Neuronal stem cell (in vitro differentiated cells): Measurements from ENCODE around the gene DGKD.

Experiments used
- DNase-seq: peaks from one replicate; pipeline ENCODE4 v3.0.0-alpha.2; 2013; ENCODE audit warnings: low spot score
- H2AFZ ChIP-seq: one replicate; pipeline ENCODE4 v1.6.1; 2013; ENCODE audit warnings: mild to moderate bottlenecking, low read length, inconsistent platforms
- H2AK5ac ChIP-seq: 2 replicates; pipeline ENCODE4 v1.6.1; 2013; ENCODE audit warnings: low read depth, mild to moderate bottlenecking, inconsistent platforms, low read length, moderate library complexity, mixed read lengths
- H2BK120ac ChIP-seq: 2 replicates; pipeline ENCODE4 v1.6.1; 2013; ENCODE audit warnings: low read depth, mild to moderate bottlenecking, inconsistent platforms, low read length, moderate library complexity, mixed read lengths
- H2BK12ac ChIP-seq: one replicate; pipeline ENCODE4 v1.6.1; 2013; ENCODE audit warnings: low read length, inconsistent platforms
- H2BK15ac ChIP-seq: 2 replicates; pipeline ENCODE4 v1.6.1; 2013; ENCODE audit warnings: mild to moderate bottlenecking, low read length, inconsistent platforms, mixed read lengths
- H2BK5ac ChIP-seq: one replicate; pipeline ENCODE4 v1.6.1; 2013; ENCODE audit warnings: inconsistent platforms, mild to moderate bottlenecking, low read length, moderate library complexity
- H3K14ac ChIP-seq: one replicate; pipeline ENCODE4 v1.6.1; 2013; ENCODE audit warnings: low read length, inconsistent platforms
- H3K18ac ChIP-seq: 2 replicates; pipeline ENCODE4 v1.6.1; 2013; ENCODE audit warnings: low read length, inconsistent platforms
- H3K23ac ChIP-seq: 2 replicates; pipeline ENCODE4 v1.6.1; 2013; ENCODE audit warnings: low read depth, mild to moderate bottlenecking, mixed read lengths, low read length, inconsistent platforms; ENCODE audit not compliant: poor library complexity
- H3K27ac ChIP-seq: replicated peaks from 3 replicates; pipeline ENCODE4 v1.5.1; 2013; ENCODE audit warnings: low read length, inconsistent platforms
- H3K27me3 ChIP-seq, 3 experiments: 2 replicates each; pipeline ENCODE4 v1.6.1; 2013; ENCODE audit warnings: low read length in 3 of 3, mild to moderate bottlenecking in 2 of 3, inconsistent platforms in 1 of 3, low read depth in 1 of 3, mixed read lengths in 1 of 3, moderate library complexity in 1 of 3; ENCODE audit not compliant: control insufficient read depth in 3 of 3, insufficient read depth in 3 of 3
- H3K36me3 ChIP-seq, 2 donors: replicated peaks in 1 of 2; 2 replicates each; pipeline ENCODE4 v1.6.1; 2013; ENCODE audit warnings: low read length in 2 of 2; ENCODE audit not compliant: control insufficient read depth in 2 of 2, insufficient read depth in 2 of 2
- H3K4ac ChIP-seq: 2 replicates; pipeline ENCODE4 v1.6.1; 2013; ENCODE audit warnings: inconsistent platforms, mild to moderate bottlenecking, low read length, moderate library complexity
- H3K4me1 ChIP-seq, 2 donors: 1 replicate in 1 of 2; 2 replicates in 1 of 2; pipeline ENCODE4 v1.6.1; 2013; ENCODE audit warnings: low read length in 2 of 2, low read depth in 1 of 2; ENCODE audit not compliant: control insufficient read depth in 2 of 2, insufficient read depth in 1 of 2
- H3K4me2 ChIP-seq: one replicate; pipeline ENCODE4 v1.6.1; 2013; ENCODE audit warnings: mild to moderate bottlenecking, low read length, inconsistent platforms; ENCODE audit not compliant: insufficient read depth, poor library complexity, severe bottlenecking
- H3K4me3 ChIP-seq, 2 donors: 2 replicates each; pipeline ENCODE4 v1.5.1; 2013; ENCODE audit warnings: low read length in 2 of 2, mild to moderate bottlenecking in 2 of 2, inconsistent platforms in 1 of 2, moderate library complexity in 1 of 2
- H3K79me1 ChIP-seq: one replicate; pipeline ENCODE4 v1.6.1; 2013; ENCODE audit warnings: low read depth, mild to moderate bottlenecking, inconsistent platforms, low read length, moderate library complexity
- H3K9ac ChIP-seq: one replicate; pipeline ENCODE4 v1.6.1; 2013; ENCODE audit warnings: mild to moderate bottlenecking, low read depth, low read length, inconsistent platforms; ENCODE audit not compliant: poor library complexity
- H3K9me3 ChIP-seq, 2 donors: replicated peaks in 1 of 2; 2 replicates each; pipeline versions ENCODE3 to v1.6.1; 2013; ENCODE audit warnings: low read length in 2 of 2, mild to moderate bottlenecking in 2 of 2, inconsistent platforms in 1 of 2, low read depth in 1 of 2, mixed read lengths in 1 of 2, moderate library complexity in 1 of 2; ENCODE audit not compliant: control insufficient read depth in 2 of 2, insufficient read depth in 1 of 2
- H4K8ac ChIP-seq: one replicate; pipeline ENCODE4 v1.6.1; 2013; ENCODE audit warnings: low read depth, mild to moderate bottlenecking, inconsistent platforms, low read length, moderate library complexity
- H4K91ac ChIP-seq: one replicate; pipeline ENCODE4 v1.6.1; 2013; ENCODE audit warnings: low read length, low read depth, mild to moderate bottlenecking, inconsistent platforms; ENCODE audit not compliant: poor library complexity
- WGBS, 2 donors: extraction: QIAGEN DNeasy Blood & Tissue Kit; methylation state at CpG; one replicate each; pipeline ENCODE4 v1.1.7; 2013; ENCODE audit warnings: missing lambda C conversion rate in 2 of 2, mixed read lengths in 1 of 2; ENCODE audit not compliant: insufficient read length in 2 of 2, insufficient replicate concordance in 1 of 2; ENCODE audit errors: extremely low coverage in 2 of 2; 5-methylcytosine and 5-hydroxymethylcytosine counted together

Gene DGKD

DNA sequence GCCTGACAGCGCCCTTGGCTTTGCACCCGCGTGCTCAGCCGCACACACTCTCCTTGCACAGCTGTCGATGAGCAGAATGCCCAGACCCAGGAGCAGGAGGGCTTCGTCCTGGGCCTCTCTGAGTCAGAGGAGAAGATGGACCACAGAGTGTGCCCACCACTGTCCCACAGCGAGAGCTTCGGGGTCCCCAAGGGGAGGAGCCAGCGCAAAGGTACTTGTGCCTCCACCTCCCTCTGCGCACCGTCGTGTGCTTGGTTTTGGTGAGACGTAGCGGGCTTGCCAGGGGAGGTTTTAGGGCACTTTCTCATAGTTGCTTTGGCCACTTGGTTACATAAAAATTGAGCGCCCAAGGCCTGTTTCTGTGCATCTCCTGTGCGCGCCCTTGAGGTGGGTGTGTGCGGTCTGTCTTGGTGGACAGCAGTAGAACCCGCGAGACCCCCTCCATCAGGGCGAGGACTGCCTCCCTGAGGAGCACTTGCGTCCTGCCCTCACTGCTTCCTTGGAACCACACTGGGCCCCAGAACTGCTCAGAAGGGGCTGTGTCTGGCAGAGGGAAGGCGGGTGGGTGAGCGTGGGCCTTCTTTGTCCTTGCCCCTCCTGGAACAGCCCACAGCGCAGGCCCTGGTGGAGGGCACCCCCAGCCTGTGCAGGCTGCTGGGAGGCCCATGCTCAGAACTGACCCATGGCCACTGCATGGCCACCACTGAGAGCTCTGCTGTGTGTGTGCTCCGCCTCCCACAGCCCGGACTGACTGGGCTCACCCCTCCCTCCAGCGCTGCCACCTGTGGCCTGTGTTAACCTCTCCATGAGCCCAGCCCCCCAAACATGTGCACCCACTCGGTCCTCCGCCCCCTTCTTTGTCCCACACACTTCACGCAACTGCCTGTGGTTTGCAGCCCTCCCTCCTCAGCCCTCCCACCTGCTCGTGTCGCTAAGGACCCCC is 95.9 kb downstream of the DGKD start:
- Histone ChIP-seq H2BK15ac (peak overlapping the region; percentile 20), H3K4me3 (no peak overlapping the region), H3K36me3 (peaks cover 16 to 75% of the 10 kb centered on the region in 2 donors), H3K4ac (no peak overlapping the region), H2BK120ac (no peak overlapping the region), H3K9me3 (no peaks in the 10 kb centered on the region), H2BK5ac (peak overlapping the region; percentile 83), H4K91ac (no peak overlapping the region), H3K27ac (peak overlapping the region; percentile 58), H3K9ac (peak overlapping the region; percentile 24), H2BK12ac (peak overlapping the region; percentile 76), H4K8ac (no peak overlapping the region), H3K23ac (peak overlapping the region; percentile 13), H3K18ac (peak overlapping the region; percentile 76), H2AFZ (no peak overlapping the region), H2AK5ac (peak overlapping the region; percentile 61), H3K4me2 (no peak overlapping the region), H3K79me1 (no peaks in the 10 kb centered on the region), H3K27me3 (no peaks in the 10 kb centered on the region), H3K4me1 (peaks cover 0 to 15% of the 10 kb centered on the region in 2 donors), H3K14ac (peak overlapping the region; percentile 5)
- DNase-seq: no peak
- no CpG with 5 or more reads among the region's 33 CpGs for WGBS, 2 donors

DNA sequence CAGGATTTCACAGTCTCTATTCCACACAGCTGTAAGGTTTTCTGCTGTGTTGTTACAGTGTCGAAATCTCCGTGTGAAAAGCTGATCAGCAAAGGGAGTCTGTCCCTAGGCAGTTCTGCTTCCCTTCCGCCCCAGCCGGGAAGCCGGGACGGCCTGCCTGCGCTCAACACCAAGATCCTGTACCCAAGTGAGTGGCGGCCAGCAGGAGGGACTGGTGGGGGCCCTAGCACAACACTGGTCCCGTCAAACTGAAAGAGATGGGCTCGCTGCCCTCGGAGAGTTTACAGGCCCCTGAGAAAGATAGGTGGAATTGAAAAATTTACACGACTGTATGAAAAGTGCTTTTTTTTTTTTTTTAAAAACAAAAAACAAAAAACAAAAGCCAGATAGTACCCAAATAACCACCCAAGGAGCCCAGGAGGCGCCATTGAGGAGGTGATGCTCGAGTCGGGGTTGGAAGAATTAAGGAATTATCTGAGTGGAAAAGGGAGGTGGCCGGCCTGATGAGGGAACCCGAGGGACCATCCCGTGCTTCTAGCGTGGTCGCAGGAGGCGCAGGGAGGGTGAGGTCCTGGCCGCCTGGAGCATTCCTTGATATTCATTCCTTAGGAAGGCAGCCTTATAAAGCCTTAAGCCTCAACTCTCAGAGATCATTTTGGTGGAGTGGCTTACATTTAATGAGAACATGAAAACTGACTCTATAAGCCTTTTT is 96.7 kb downstream of the DGKD start:
- H3K18ac ChIP-seq: peak overlapping the region; percentile 76
- no peak overlapping the region for H3K9ac ChIP-seq
- no peak overlapping the region for H2BK12ac ChIP-seq
- no peak overlapping the region for H3K4me3 ChIP-seq
- H2BK120ac ChIP-seq: no peak overlapping the region
- peak overlapping the region; percentile 58 for H3K27ac ChIP-seq
- H3K4me1 ChIP-seq: peaks cover 0 to 15% of the 10 kb centered on the region in 2 donors
- no peak overlapping the region for H2AK5ac ChIP-seq
- no peak overlapping the region for H4K91ac ChIP-seq
- H4K8ac ChIP-seq: no peak overlapping the region
- no peaks in the 10 kb centered on the region for H3K27me3 ChIP-seq
- H2BK5ac ChIP-seq: peak overlapping the region; percentile 1
- no peak overlapping the region for H3K4ac ChIP-seq
- no peaks in the 10 kb centered on the region for H3K9me3 ChIP-seq
- H3K4me2 ChIP-seq: no peak overlapping the region
- H3K14ac ChIP-seq: no peak overlapping the region
- WGBS, 2 donors: no CpG with 5 or more reads among the region's 22 CpGs
- H2BK15ac ChIP-seq: no peak overlapping the region
- H3K79me1 ChIP-seq: no peaks in the 10 kb centered on the region
- H2AFZ ChIP-seq: no peak overlapping the region
- peaks cover 14 to 75% of the 10 kb centered on the region in 2 donors for H3K36me3 ChIP-seq
- DNase-seq: no peak
- H3K23ac ChIP-seq: no peak overlapping the region

GRCh38 chr2:233451950-233452349 is 97.7 kb downstream of the DGKD start:
- Histone ChIP-seq H3K4me3 (no peak overlapping the region), H3K36me3 (peaks cover 15 to 76% of the 10 kb centered on the region in 2 donors), H2BK12ac (no peak overlapping the region), H3K4me1 (peaks cover 0 to 18% of the 10 kb centered on the region in 2 donors), H4K8ac (no peak overlapping the region), H2BK120ac (no peak overlapping the region), H4K91ac (no peak overlapping the region), H3K9me3 (no peaks in the 10 kb centered on the region), H3K23ac (peak overlapping the region; percentile 26), H3K14ac (no peak overlapping the region), H3K79me1 (no peaks in the 10 kb centered on the region), H2AFZ (no peak overlapping the region), H2BK5ac (no peak overlapping the region), H3K4ac (no peak overlapping the region), H3K9ac (no peak overlapping the region), H3K4me2 (no peak overlapping the region), H2BK15ac (no peak overlapping the region), H2AK5ac (no peak overlapping the region), H3K18ac (no peak overlapping the region), H3K27ac (no peak overlapping the region), H3K27me3 (no peaks in the 10 kb centered on the region)
- no CpG with 5 or more reads among the region's 9 CpGs for whole genome bisulfite sequencing, 2 donors
- no peak for DNase-seq
